CD4-positive, alpha-beta T cell treated with Interleukin-17A for 4 hours (primary cell): ENCODE measurements around the gene TAF1C.

Source experiments
- DNase-seq: peaks from one replicate; pipeline ENCODE4 v3.0.0-alpha.2; 2020; ENCODE audit warnings: mixed read lengths

The TAF1C gene

DNA sequence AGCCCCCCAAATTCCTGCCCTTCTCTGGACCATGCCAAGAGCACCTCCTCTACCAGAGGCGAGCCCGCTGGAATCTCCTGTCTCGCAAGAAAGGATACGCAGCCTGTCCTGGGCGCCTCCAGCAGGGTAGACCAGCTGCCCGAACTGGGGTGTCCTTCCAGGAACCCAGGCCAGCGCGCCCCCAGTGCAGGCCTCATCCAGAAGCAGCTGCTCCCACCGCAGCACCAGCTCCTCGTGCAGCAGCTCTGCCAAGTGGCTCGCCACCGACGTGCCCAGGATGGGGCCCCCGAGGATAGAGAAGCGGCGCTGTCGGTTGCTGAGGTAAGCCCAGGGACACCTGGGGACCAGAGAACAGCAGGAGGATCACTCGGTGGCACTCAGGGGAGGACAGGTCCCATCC lies 4.8 kb downstream of the TAF1C start:
- no peak for DNase-seq

DNA sequence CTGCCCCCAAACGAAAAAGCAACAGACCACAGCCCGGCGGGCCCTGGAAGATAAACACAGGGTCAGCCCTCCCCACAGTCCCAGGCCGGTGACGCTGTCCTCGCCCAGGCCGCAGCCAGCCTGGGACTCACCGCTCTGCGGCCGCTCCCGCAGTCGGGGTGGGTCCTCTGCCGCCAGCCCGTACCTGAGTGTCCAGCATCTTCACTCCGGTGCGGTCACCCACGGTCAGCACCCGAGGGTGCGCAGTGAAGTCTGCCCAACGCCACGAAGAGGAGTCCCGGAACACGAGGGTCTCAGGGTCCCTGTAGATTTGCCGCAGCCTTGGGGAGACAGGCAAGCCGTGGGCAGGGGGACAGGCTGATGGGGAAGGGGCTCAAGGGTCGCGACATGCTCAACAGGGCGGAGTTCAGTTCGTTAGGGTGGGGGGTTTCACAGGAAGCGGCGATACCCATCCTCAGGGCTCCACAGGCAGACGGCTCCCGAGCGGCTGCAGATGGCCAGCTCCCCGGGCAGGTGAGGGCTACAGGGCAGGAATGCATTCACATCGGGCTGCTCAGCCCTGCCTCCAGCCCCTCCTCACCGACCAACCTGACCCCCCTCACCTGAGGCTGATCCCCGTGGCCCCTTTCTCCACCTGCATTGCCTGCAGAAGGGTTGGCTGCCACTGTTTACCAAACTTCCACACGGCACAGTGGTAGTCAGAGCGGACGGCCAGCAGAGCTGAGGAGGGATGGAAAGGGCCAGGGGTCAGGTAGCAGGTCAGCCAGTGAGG lies 5.5 kb downstream of the TAF1C start:
- no peak for DNase-seq

DNA sequence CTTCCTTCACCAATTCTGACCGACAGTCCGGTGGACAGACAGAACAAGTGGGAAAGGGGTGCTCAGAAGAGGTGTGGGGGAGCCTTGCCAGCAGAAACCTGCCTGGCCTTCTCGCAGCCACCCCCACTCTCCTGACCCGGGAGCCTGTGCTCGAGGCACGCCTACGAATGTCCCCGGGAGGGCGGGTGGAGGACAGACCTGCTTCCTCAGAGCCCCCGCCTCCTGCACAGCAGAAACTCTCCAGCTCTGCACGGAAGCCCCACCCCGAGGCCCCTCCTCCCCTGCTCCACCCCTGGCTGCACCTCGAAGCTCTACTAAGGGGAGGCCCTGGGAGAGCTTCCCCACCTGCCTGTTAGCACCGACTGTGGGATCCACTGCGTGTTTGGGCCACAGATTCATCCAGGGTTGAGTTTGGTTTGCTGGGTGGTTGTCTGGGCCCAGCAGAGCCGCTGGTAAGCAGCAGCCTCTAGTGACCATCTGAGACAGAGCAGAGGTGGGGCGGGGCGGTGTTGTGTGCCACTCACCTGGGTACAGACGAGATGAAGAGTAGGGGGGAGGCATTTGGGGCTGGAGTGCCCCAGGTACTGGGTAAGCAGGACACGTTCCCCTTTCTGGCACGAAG lies 6.2 kb downstream of the TAF1C start:
- no peak for DNase-seq

DNA sequence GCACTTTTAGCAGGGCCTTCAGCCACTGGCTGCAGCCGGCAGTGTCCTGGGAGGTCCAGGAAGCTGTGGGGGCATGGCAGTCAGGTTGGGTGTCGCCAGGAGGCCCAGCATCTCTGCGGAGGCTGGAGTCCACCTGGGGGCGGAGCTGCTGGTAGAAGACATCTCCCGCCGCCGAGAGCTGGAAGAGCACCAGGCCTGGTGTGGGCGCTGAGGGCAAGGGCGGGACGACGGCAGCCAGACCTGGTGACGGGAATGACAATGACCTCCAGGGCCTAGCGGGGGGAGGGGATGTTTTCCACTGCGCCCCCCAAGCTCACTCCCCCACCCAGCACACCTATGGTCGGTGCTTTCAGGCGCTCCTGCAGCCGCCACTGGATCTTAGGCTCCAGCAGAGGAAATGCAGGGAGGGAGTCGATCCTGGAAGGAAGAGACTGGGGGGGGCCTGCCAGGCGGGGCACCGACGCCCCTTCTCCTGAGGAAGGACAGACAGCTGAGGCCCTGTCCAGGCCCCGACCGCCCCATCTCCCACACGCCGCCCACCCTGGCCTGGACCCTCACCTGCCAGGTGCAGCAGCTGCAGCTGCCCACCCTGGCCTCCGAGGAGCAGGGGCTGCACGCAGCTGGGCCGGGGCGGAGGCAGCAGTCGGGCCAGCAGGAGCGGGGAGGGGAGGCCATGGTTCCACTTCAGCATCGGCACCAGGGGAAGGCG lies 7.1 kb downstream of the TAF1C start:
- no peak for DNase-seq

DNA sequence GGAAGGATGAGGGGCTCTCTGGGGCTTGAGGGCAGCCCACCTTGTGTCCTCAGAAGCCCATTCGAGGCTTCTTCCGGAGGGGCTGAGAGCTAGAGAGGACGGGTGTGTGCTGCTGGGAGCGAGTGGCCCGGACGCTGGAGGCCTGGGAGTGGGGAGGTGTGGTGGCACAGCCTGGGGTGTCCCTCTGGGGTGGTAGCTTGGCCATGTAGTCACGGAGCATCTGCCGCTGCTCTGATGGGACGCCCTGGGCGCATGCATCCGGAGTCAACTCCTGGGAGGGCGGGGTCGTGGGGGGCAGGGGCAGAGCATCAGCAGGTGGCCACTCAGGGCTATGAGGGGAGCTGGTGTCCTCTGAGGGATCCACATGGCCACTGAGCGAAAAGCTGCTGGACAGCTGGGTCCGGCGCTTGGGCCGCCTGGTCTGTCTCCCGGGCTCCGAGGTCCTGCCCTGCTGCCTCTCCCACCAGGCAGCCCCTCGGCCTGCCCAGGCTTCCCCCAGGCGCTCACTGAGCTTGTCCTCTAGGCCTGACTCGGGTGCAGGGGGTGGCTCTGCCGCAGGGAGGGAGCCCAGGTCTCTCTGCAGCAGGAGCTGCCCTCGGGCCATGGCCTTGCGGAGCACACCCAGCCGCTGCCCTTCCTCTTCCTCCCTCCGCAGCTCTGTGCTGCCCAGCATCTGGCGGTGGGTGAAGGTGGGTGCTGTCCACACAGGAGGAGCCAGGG lies 7.8 kb downstream of the TAF1C start:
- DNase-seq: no peak

DNA sequence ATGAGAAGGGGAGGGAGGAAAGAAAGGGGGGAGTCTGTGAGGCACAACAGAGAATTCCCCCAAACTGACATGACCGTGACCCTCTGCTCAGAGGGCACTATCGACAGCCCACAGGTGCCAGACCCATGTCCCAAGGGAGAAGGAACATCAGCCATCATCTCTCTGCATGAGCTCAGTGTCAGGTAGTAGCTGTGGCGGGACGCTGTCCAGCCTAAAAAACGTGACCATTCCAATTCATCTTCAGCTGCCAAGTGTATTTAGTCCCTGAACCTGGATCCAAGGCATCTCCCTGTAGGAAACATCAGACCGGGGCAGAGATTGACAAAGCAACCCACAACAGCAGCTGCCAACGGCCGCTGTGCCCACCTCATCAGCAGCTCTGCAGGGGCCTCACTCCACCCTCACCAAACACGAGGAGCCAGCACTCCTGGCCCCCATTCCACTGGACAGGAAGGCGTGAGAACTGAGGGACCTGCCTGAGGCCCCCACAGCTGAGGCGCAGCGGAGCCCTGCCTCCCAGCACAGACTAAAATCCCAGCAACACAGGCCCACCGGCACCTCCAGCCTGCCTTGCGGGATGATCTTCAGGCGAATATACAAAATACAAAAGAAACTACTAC lies 8.6 kb downstream of the TAF1C start:
- no peak for DNase-seq

DNA sequence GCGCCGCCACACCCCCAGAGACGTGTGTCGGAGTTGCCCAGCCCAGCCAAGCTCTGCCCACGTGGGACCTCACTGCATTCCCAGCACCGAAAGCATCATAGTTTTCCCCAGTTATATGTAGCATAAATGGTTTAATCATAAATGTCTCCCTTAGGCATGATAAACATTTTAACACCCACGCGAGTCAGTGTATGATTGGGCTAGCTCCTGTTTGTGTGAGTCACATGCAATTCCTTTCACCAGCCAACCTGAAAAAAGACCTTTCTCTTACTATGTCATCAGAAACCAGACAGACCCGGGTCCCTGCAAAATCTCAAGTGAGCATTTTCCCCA lies 9.2 kb downstream of the TAF1C start:
- DNase-seq: no peak

DNA sequence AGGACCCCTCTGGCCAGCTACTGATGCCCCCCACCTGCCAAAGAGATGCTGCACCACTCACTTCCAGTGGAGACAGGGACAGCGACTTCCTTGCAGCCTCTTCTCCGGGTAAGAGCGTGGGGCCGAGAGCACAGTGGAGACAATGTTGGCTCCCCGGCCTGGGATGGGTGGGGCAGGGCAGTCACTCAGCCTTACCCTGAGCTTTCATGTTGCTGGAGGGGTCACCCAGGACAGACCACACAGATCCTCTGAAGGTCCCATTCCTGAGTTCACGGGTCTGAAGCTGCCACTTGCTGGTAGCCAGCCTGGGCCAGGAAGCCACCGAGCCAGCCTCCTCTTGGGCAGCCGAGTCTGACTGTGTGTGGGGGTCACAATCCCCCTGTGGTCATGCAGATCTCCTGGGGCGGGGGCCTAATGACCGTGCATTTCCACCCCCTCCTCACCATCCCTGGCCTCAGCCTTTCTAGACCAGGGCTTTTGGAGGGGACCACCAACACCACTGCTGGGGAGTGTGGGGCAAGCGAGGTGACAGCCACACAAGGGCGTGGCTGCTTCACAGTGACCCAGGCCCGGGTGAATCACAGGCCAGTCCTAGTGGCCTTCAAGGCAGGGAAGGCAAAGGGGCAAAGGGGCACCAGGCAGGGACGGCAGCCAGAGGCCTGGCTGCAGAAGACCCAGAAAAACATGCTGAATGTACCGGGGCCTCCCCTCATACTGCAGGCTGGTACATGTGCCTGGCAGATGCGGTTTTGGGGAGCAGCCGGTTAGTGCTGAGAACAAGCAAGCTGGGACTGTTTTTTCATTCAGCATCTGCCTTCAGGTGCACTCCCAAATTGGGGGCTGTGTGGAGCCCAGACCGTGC lies 10.4 kb downstream of the TAF1C start:
- DNase-seq: no peak

DNA sequence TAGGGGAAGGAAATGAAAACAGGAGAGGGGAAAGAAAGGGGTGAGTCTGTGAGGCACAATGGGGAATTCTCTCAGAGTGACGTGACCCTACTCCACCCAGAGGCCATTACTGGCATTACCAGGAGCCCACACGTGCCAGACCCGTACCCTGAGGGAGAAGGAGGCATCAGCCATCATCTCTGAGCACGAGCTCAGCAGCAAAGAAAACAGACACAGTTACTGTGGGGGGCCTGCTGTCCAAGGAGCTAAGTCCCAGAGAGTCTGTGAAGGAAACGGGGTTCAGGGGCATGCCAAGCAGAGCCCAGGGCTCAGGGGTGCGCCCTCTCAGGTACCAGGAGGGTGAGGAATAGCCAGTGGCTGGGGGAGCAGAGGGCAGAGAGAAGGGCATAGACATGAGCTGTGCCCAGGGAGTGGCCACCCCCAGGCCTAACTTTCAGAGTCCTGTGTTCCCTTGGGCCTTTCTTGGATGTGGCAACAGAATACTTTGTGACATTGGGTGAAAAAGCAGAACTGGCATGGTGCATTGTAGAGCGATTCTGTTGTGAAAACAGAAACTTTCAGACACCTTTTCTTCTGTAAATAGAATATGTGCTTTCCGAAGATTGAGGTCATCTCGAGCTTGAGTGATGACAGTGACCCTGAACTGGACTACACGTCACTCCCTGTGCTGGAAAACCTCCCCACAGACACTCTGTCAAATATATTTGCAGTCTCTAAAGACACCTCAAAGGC lies 11.3 kb downstream of the TAF1C start:
- peak; percentile 61 for DNase-seq

DNA sequence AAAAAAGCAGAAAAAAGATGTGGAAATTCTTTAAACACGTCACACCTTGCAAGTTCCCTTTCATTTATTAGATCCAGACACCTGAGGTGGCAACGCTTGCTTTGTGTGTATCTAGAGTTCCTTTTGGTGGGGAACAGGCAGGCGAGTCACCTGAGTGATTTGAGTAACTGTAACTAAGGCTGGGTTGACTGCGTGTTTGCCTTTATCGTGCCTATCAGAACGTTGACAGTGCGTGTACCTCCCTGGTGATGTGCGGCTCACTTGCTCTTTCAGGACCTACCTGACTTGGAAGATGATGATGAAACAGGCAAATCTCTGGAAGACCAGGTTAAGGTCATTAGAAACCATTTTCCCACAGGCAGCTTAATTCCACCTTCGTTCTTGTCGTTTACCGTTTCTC lies 12.5 kb downstream of the TAF1C start:
- DNase-seq: no peak

DNA sequence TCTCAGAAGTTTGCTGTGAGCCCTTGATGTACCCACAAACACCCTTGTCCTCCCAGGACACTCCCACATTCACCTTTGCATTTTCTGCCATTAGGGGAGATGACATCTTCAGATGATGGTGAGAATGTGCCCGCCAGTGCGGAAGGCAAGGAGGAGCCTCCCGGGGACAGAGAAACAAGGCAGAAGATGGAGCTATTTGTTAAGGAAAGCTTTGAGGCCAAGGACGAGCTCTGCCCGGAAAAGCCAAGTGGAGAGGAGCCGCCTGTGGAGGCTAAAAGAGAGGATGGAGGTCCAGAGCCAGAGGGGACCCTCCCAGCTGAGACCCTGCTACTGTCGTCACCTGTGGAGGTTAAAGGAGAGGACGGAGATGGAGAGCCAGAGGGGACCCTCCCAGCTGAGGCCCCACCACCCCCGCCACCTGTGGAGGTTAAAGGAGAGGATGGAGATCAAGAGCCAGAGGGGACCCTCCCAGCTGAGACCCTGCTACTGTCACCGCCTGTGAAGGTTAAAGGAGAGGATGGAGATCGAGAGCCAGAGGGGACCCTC lies 17.0 kb downstream of the TAF1C start:
- no peak for DNase-seq

DNA sequence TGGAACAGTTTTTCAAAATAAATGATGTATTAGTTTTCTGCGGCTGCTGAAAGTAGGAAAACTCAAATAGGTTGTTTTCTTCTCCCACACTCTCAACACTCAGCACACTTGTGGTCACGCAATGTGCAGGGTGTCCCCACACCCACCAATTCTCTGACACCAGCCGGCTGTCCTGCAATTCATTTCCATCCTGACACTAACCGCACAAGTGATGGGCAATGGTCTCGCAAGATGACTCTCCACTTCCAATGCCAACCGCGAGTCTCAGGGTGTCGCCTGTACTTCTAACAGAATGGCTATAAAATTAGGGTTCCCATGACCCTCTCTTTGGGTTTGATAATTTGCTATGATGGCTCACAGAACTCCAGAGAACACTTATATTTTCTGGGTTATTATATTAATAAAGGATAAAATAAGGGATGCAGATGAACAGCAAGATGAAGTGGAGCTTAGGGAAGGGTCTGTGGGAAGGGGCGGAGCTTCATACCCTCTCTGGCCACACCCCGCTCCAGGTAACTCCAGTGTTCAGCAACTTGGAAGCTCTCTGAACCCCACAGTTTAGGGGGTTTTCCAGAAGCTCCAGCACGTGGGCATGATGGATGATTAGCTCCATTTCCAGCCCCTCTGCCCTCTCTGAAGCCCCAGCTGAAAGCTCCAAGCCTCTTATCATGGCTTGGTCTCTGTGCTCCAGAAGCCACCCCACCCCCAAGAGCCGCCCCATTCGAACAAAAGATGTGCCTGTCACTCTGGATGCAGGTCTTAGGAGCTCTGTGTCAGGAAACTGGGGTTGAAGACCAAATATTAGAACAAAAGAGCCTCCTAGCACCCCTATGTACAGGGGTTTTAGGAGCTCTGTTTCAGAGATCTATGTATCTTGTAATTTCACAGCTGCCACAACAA lies 19.8 kb downstream of the TAF1C start:
- DNase-seq: no peak

DNA sequence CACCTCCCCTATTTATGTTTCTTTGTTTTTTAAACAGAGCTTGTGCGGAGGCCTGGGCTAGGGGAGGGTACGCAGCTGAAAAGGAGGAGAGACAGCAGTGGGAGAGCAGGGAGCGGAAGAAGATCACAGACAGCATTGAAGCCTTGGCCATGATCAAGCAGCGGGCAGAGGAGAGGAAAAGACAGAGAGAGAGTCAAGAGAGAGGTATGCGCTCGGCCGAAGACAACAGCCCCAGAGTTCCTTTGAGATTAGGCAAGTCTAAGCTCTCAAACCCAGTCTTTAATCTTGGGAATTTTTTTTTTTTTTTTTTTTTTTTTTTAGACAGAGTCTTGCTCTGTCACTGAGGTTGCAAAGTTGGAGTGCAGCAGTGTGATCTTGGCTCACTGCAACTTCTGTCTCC lies 21.1 kb downstream of the TAF1C start:
- no peak for DNase-seq

DNA sequence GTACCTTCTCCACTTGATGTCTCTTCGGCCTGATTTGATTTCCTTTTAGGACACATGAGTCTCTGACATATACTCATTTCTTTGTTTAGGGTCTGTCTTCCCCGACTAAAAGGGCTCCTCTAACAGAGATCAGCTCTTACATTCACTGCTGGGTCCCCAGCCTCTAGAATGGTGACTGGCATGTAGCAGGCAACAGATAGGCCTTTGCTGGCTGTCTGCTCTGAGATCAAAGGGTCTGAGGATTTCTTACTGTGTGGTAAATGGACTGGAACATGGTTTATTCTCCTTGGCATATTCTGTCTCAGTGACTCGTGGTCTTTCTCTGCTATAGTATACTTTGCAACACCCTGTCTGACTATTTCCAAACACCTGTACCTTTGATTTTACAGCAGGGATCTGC lies 25.1 kb downstream of the TAF1C start:
- no peak for DNase-seq

DNA sequence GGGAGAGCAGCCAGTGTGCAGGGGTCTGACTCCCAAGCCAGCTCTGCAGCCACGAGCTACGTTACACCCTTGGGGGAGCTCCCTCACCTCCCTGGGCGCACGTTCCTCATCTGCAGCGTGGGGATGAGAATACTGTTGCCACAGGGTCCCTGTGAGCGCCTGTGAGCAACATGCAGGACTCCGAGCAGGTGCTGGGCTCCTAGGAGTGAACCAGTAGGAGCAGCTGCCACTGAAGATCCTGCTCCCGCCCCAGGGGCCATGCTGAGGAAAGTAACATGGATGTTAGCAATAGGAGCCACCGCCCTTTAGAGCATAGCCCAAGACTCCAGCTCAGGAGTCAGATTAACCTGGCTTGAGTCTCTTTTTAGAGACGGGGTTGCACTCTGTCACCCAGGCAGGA lies 25.8 kb downstream of the TAF1C start:
- DNase-seq: no peak

DNA sequence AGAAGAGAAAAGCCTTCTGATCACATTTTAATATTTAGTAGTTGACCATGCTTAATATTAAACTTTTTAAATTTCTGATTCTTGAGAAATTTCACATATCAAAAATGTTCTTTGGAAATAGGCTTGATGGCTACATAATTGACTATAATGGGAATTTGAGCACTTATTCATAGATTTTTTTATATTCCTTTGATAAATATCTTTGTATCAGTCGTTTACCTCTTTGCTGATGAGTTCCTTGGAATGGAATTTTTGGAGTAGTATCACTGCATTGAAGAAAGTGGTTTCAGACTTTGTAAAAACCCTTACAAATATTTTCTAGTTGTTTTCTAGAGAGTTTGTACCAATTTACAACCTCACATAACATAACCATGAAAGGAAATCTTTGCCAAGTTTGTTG lies 27.1 kb downstream of the TAF1C start:
- DNase-seq: no peak

DNA sequence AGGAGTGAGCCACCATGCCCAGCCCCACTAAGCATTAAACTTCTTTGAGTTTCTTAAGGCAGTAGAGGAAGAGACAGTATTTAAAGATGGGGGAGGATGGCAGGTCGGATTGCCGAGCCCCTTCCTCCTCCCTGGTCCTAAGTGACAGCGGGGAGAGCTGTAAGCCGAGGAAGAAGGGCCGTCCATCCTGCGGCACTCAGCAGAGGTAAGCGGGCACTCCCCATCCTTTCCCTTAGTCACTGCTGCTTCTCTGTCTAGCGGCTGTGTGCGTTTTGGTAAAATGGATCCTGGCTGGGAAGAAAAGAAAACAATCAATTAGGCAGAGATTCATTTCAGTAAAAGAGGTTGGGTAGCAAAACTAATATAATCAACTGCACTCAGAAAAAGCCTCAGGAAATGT lies 27.9 kb downstream of the TAF1C start:
- no peak for DNase-seq

DNA sequence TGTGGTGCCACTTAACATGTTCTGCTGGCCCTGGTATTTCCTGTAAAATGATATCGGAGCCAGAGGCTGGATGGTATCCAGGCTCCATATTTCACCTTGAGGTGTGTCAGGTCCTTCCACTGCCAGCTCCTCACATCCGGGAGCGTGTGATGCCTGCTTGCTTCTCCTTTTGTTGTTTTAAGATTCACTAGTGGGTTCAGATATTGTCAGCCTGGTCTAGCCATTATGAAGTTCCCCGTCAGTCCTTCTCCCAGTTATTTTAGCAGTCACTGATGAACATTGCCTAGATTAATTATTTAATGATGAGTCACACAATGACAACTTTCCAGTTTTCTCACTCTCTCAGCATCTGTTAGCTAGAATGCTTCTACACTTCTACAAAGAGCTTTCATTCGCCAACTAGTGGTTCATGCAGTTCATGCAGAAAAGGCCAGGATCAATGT lies 30.5 kb downstream of the TAF1C start:
- DNase-seq: no peak

DNA sequence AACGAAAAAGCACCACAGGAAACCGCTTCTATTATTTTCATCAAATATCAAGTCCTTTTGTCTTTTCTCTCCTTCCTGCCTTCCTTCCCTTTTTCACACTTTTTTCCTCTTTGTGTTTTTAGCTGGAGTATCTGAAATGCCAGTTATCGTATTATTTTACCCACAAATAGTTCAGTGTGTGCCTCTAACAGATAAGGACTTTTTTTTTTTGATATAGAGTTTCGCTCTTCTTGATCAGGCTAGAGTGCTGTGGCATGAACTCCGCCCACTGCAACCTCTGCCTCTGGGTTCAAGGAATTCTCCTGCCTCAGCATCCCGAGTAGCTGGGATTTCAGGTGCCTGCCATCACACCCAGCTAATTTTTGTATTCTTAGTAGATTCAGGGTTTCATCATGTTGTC lies 31.1 kb downstream of the TAF1C start:
- no peak for DNase-seq

DNA sequence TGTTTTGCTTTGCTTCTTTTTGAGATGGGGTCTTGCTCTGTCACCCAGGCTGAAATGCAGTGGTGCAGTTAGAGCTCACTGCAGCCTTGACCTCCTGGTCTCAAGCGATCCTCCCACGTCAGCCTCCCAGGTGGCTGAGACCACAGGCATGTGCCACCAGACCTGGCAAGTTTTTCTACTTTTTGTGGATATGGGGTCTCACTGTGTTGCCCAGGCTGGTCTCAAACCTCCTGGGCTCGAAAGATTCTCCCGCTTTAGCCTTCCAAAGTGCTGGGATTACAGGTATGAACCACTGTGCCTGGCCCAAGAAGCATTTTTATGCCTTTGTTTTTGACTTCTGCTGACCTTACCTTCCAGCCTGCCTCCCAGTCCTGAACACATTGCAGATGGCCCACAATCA lies 31.6 kb downstream of the TAF1C start:
- DNase-seq: no peak
